ENCODE results near the gene NPS.

GRCh38 chr10:127592586-127592985, 43.5 kb downstream of the NPS start:
- TF ChIP-seq, protein P1, sequence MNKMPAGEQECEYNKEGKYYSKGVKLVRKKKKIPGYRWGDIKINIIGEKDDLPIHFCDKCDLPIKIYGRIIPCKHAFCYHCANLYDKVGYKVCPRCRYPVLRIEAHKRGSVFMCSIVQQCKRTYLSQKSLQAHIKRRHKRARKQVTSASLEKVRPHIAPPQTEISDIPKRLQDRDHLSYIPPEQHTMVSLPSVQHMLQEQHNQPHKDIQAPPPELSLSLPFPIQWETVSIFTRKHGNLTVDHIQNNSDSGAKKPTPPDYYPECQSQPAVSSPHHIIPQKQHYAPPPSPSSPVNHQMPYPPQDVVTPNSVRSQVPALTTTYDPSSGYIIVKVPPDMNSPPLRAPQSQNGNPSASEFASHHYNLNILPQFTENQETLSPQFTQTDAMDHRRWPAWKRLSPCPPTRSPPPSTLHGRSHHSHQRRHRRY (tag by site-specific recombination; IDR thresholded peaks at IDR 0.05), result no peak
- TF ChIP-seq ZNF501 (tag by site-specific recombination; IDR thresholded peaks at IDR 0.05) (no peak), CTCF (tag by site-specific recombination; IDR thresholded peaks at IDR 0.05) (no peak), ZNF398 (tag by site-specific recombination; IDR thresholded peaks at IDR 0.05) (no peak)

Data from HEK293 (cell line).